ENCODE measurements around the gene EVX2.

Gene EVX2

GRCh38 chr2:176093145-176093897 lies 9.6 kb upstream of the EVX2 start:
- no peak for DNase-seq (ENCODE audit: low read depth)
- no peak overlapping the region for H3K4me3 ChIP-seq (ENCODE audit: low read depth, low read length)
- no peak for TF ChIP-seq CTCF (IDR thresholded peaks at IDR 0.05; ENCODE audit: insufficient read depth, low read depth, low read length, missing control alignments)

- DNase-seq (ENCODE audit: low read depth) = no peak
These were observed 8.7 kb upstream of the EVX2 start, which contains the start of gene HOXD13 for GRCh38 chr2:176092270-176093144. Gene HOXD13 (plus strand): TSS chr2:176092721. CDS start chr2:176092891, 170 bp downstream.

GRCh38 chr2:176091329-176092258 lies 7.8 kb upstream of the EVX2 start:
- H3K4me3 ChIP-seq (ENCODE audit: low read depth, low read length) = no peak overlapping the region
- TF ChIP-seq CTCF (IDR thresholded peaks at IDR 0.05; ENCODE audit: insufficient read depth, low read depth, low read length, missing control alignments) = no peak
- DNase-seq (ENCODE audit: low read depth) = no peak

More at GRCh38 chr2:176092270-176093144, 8.7 kb upstream of the EVX2 start, which contains the start of gene HOXD13:
- TF ChIP-seq CTCF (IDR thresholded peaks at IDR 0.05; ENCODE audit: insufficient read depth, low read depth, low read length, missing control alignments) = no peak
- no peak within 1 kb of the TSS for H3K4me3 ChIP-seq (ENCODE audit: low read depth, low read length)

- H3K4me3 ChIP-seq (ENCODE audit: low read depth, low read length) = no peak overlapping the region
- TF ChIP-seq CTCF (IDR thresholded peaks at IDR 0.05; ENCODE audit: insufficient read depth, low read depth, low read length, missing control alignments) = no peak
These were observed 7.1 kb upstream of the EVX2 start for GRCh38 chr2:176090862-176091261.

GRCh38 chr2:176089843-176090395 lies 6.2 kb upstream of the EVX2 start:
- no peak for DNase-seq (ENCODE audit: low read depth)
- no peak overlapping the region for H3K4me3 ChIP-seq (ENCODE audit: low read depth, low read length)

More at GRCh38 chr2:176090862-176091261, 7.1 kb upstream of the EVX2 start:
- DNase-seq (ENCODE audit: low read depth) = no peak

More at GRCh38 chr2:176089843-176090395, 6.2 kb upstream of the EVX2 start:
- TF ChIP-seq CTCF (IDR thresholded peaks at IDR 0.05; ENCODE audit: insufficient read depth, low read depth, low read length, missing control alignments) = no peak
